ENCODE results near the gene ADAMTS18. TPM values are rescaled to one million over a fixed set of nuclear protein-coding genes. Genes with fewer than 3 reads are reported as not detected.

Gene ADAMTS18
- polyA plus RNA-seq, 1 of the 3 experiments (the other 2 are of a cell fraction), result under 0.01 TPM

- Histone ChIP-seq H3K4me3 (ENCODE audit: low read depth in 2 of 2, low read length in 1 of 2) (no peak overlapping the region), H3K4me2 (no peak overlapping the region), H4K20me1 (ENCODE audit: insufficient read depth) (no peaks in the 10 kb centered on the region), H2AFZ (ENCODE audit: low read depth) (no peak overlapping the region), H3K9me3 (no peaks in the 10 kb centered on the region), H3K9me2 (no peaks in the 10 kb centered on the region), H3K9ac (no peak overlapping the region), H3K27me3 (ENCODE audit: insufficient read depth) (peaks cover 33% of the 10 kb centered on the region; the same call in 1 of the 2 replicates), H3K36me3 (replicated peaks in 1 of 2; ENCODE audit: control insufficient read depth in 1 of 2, insufficient read depth in 2 of 2, low read length in 1 of 2) (no peaks in the 10 kb centered on the region), H3K4me1 (ENCODE audit: control insufficient read depth in 1 of 2, insufficient read depth in 2 of 2, low read depth in 1 of 2, low read length in 1 of 2) (no peaks in the 10 kb centered on the region), H3K27ac (ENCODE audit: low read depth in 2 of 2, low read length in 1 of 2) (no peak overlapping the region), H3F3A (replicated peaks; ENCODE audit: insufficient read depth) (no peaks in the 10 kb centered on the region), H3K79me2 (ENCODE audit: insufficient read depth) (no peaks in the 10 kb centered on the region)
- TF ChIP-seq USF1 (IDR thresholded peaks at IDR 0.05; ENCODE audit: borderline replicate concordance, low read depth), result no peak
- no peak for TF ChIP-seq RAD21 (IDR thresholded peaks at IDR 0.05; ENCODE audit: low read length)
- no peak for DNase-seq
- 56% methylated on average over 20 of the region's 20 CpGs for WGBS (ENCODE audit: low lambda C conversion rate)
- CTCF ChIA-PET, result interaction anchor here (2.5 kb wide), 1 partner anchor 149 kb away, joined by 5 read pairs; no protein-coding TSS in a partner anchor
- POLR2A ChIA-PET, result no interaction called here
Measured at GRCh38 chr16:77435272-77435820, 512 bp upstream of the ADAMTS18 start.

- POLR2A ChIA-PET, result no interaction called here
Measured at GRCh38 chr16:77434022-77434529, 758 bp downstream of the ADAMTS18 start.

More at GRCh38 chr16:77434022-77434529, 758 bp downstream of the ADAMTS18 start:
- DNase-seq, result no peak
- 12% methylated on average over 6 of the region's 17 CpGs for WGBS (ENCODE audit: low lambda C conversion rate)
- H3K36me3 ChIP-seq (replicated peaks in 1 of 2; ENCODE audit: control insufficient read depth in 1 of 2, insufficient read depth in 2 of 2, low read length in 1 of 2), result no peaks in the 10 kb centered on the region
- no peak overlapping the region for H3K4me3 ChIP-seq (ENCODE audit: low read depth in 2 of 2, low read length in 1 of 2)
- H3F3A ChIP-seq (replicated peaks; ENCODE audit: insufficient read depth), result no peaks in the 10 kb centered on the region
- CTCF ChIA-PET, result no interaction called here
- no peak overlapping the region for H3K27ac ChIP-seq (ENCODE audit: low read depth in 2 of 2, low read length in 1 of 2)
- H3K4me1 ChIP-seq (ENCODE audit: control insufficient read depth in 1 of 2, insufficient read depth in 2 of 2, low read depth in 1 of 2, low read length in 1 of 2), result no peaks in the 10 kb centered on the region
- no peaks in the 10 kb centered on the region for H3K9me3 ChIP-seq
- H4K20me1 ChIP-seq (ENCODE audit: insufficient read depth), result no peaks in the 10 kb centered on the region
- TF ChIP-seq SMC3 (IDR thresholded peaks at IDR 0.05; ENCODE audit: low read depth, low read length) (no peak), NFIC (IDR thresholded peaks at IDR 0.05; ENCODE audit: borderline replicate concordance) (no peak), CTCF (IDR thresholded peaks at IDR 0.05) (no peak), FOXJ3 (CRISPR knock-in tag; IDR thresholded peaks at IDR 0.05) (no peak), RCOR1 (IDR thresholded peaks at IDR 0.05; ENCODE audit: low read length) (no peak), MAX (IDR thresholded peaks at IDR 0.05; ENCODE audit: low read depth) (no peak), POLR2AphosphoS5 (IDR thresholded peaks at IDR 0.05; ENCODE audit: low read depth, low read length) (no peak)
- H3K79me2 ChIP-seq (ENCODE audit: insufficient read depth), result no peaks in the 10 kb centered on the region
- no peak overlapping the region for H3K9ac ChIP-seq
- H3K9me2 ChIP-seq, result no peaks in the 10 kb centered on the region
- H3K27me3 ChIP-seq (ENCODE audit: insufficient read depth), result peaks cover 33% of the 10 kb centered on the region; the same call in 1 of the 2 replicates
- no peak overlapping the region for H2AFZ ChIP-seq (ENCODE audit: low read depth)
- H3K4me2 ChIP-seq, result no peak overlapping the region
